K562 (cell line): ENCODE data around the gene HSPA4.

Source experiments
- HDAC2 ChIP-seq: fragments of 450-650 bp; IDR thresholded peaks from 2 replicates; pipeline ENCODE4 v1.6.1; 2016; ENCODE audit warnings: mild to moderate bottlenecking
- RBM22 ChIP-seq: fragments of 200-400 bp; formaldehyde crosslinking; IDR thresholded peaks from 2 replicates; pipeline ENCODE4 v1.6.1; 2018; ENCODE audit warnings: low read length, low read depth; ENCODE audit not compliant: poor library complexity, severe bottlenecking
- RFX7 ChIP-seq: fragments of 250-450 bp; sonication (Bioruptor Pico); IDR thresholded peaks from 2 replicates; pipeline ENCODE4 v1.5.1; 2021; ENCODE audit warnings: mild to moderate bottlenecking
- TF ChIP-seq, protein P1 (sequence below), 3 experiments: IDR thresholded peaks in 2 of 3; conservative IDR thresholded peaks in 1 of 3; 2 replicates each; pipeline ENCODE4 v1.5.1; 2011 to 2012; ENCODE audit warnings: low read length in 3 of 3, mild to moderate bottlenecking in 3 of 3, control low read depth in 2 of 3, improper control_type of control experiment in 1 of 3, inconsistent platforms in 1 of 3, low read depth in 1 of 3, mixed read lengths in 1 of 3, moderate library complexity in 1 of 3; ENCODE audit not compliant: insufficient read depth in 2 of 3

- TF ChIP-seq HDAC2 (no peak), RFX7 (no peak), RBM22 (no peak)
- TF ChIP-seq, protein P1, sequence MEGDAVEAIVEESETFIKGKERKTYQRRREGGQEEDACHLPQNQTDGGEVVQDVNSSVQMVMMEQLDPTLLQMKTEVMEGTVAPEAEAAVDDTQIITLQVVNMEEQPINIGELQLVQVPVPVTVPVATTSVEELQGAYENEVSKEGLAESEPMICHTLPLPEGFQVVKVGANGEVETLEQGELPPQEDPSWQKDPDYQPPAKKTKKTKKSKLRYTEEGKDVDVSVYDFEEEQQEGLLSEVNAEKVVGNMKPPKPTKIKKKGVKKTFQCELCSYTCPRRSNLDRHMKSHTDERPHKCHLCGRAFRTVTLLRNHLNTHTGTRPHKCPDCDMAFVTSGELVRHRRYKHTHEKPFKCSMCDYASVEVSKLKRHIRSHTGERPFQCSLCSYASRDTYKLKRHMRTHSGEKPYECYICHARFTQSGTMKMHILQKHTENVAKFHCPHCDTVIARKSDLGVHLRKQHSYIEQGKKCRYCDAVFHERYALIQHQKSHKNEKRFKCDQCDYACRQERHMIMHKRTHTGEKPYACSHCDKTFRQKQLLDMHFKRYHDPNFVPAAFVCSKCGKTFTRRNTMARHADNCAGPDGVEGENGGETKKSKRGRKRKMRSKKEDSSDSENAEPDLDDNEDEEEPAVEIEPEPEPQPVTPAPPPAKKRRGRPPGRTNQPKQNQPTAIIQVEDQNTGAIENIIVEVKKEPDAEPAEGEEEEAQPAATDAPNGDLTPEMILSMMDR (IDR thresholded peaks at IDR 0.05 in 2 of 3, conservative IDR thresholded peaks at IDR 0.05 in 1 of 3; ENCODE audit: insufficient read depth in 2 of 3, low read depth in 1 of 3, low read length in 3 of 3) = no peak
Measured at GRCh38 chr5:133129289-133129688, 77.5 kb downstream of the HSPA4 start.
